ENCODE data around the gene CFAP298.

The CFAP298 gene

DNA sequence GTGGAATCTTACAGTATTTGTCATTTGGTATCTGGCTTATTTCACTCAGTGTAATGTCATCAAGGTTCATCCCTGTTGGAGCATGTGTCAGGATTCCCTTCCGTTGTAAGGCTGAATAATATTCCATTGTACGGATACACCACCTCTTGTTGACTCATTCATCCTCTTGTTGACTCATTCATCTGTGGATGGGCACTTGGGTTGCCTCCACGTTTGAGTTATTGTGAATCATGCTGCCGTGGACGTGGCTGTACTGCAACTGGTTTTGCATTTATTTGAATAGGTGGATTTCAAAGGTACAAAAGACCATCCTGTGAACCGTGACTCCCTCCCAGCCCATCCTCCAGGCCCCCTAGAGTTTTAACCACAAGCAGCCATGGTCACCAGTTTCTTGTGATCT is 15.0 kb downstream of the CFAP298 start:
- no peak for DNase-seq

- no peak for DNase-seq
Observed at GRCh38 chr21:32595431-32595830, 16.7 kb downstream of the CFAP298 start.

- no peak for DNase-seq
Observed at GRCh38 chr21:32593690-32594089, 18.5 kb downstream of the CFAP298 start.

DNA sequence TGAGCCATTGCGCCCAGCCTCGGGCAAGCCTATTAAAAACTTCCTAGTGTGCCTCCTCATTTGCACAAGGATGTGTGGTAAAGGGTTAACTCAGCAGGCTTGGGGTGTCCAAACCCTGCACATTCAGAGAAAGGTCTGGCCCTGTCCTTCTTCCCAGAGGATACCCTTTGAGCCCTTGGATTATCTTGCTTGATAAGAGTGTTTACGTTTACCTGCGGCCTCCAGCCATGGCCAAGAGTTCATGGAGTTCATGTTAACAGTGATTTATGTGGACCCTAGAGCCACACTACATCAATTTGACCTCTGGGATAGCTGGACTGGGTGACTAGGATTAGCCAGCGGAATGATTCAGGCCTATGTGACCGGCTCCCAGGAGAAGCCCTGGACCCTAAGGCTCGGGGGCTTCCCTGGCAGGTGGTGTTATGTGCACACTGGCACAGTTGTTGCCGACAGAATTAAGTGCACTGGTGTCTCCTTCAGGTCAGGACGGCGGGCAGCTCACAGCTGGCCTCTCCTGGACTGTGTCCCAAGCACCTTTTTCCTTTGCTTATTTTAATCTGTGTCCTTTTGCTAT is 19.2 kb downstream of the CFAP298 start:
- no peak for DNase-seq

GRCh38 chr21:32590130-32590529 is 22.0 kb downstream of the CFAP298 start:
- DNase-seq, result no peak

DNA sequence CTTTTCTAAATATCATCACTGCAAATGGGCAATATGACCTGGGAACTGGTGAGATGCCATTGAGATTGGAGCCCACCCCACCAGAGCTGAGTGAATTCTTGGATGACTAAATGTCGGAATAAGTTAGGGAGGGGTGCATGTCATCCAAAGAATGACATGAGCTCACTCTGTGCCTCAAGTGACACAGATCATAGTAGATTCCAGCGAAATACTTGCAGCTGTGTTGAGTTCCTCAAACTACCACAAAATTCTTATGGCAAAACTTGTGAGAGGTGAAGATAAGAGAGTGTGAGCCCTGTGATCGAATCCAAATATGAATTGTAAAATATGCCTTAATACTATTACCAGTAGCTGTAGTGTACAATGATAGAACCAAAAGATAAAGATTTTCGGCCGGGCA is 24.5 kb downstream of the CFAP298 start:
- DNase-seq, result no peak

- no peak for DNase-seq
Observed at GRCh38 chr21:32587120-32587519, 25.1 kb downstream of the CFAP298 start.

GRCh38 chr21:32585970-32586369 is 26.2 kb downstream of the CFAP298 start:
- no peak for DNase-seq

- DNase-seq, result no peak
Observed at GRCh38 chr21:32585042-32585710, 27.0 kb downstream of the CFAP298 start, which contains the start of gene TCP10L. Gene TCP10L (minus strand): TSS chr21:32585523. CDS start chr21:32584304, 1,219 bp downstream.

DNA sequence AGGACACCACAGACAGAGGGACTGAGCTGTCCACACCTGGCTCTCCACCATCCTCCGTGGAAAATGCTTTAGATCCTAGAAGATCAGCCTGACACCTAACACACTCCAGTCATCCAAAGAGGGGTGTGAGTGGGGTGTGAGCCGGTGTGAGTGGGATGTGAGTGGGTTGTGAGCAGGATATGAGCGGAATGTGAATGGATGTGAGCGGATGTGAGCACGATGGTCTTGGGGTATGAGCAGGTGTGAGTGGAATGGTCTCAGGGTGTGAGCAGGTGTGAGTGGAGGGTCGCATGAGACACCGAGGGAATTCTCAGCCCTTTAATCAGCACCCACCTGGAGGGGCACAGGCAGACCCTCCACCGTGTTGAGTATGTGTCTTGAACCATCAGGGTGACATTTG is 27.7 kb downstream of the CFAP298 start:
- no peak for DNase-seq

DNA sequence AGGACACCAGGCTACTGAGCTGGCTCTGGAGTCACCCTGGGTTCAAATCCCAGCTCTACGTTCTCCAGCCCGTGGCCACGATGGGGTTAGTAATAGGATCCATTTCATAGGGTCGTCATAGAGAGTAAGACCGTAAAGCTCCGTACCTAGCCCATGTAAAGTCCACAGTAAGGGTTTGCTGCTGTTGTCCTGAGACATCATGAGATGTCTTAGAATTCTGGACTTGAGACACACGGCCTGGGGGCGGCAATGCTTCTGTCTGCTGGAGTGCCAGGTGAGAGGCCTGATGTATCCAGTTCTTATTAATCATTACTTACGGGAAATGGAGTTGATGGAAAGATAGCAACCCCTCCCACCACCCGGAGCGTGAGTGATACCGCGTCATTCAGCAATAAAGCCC is 30.4 kb downstream of the CFAP298 start:
- DNase-seq, result no peak

DNA sequence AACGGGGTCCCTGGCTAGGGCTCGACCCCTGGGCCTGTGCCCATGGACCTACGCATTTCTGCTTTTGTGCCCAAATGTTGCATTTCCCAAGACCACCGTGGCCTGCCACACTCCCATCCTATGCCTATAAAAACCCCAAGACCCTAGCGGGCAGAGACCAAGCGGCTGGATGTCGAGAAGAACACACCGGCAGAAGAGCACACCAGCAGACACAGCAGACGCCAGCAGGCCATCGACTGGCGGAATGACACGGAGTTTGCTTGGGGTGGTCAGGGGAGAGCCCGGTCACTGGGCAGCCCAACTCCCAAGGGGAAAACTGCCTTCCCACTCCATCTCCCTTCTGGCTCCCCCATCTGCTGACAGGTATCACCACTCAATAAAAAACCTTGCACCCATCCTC is 31.2 kb downstream of the CFAP298 start:
- DNase-seq, result no peak

- no peak for DNase-seq
Observed at GRCh38 chr21:32578107-32578691, 34.0 kb downstream of the CFAP298 start.

GRCh38 chr21:32576011-32576410 is 36.2 kb downstream of the CFAP298 start:
- DNase-seq, result no peak

GRCh38 chr21:32574946-32575925 is 36.9 kb downstream of the CFAP298 start:
- no peak for DNase-seq

GRCh38 chr21:32572574-32573420 is 39.4 kb downstream of the CFAP298 start:
- DNase-seq, result peak; percentile 16

GRCh38 chr21:32570456-32570855 is 41.7 kb downstream of the CFAP298 start:
- DNase-seq, result no peak

GRCh38 chr21:32569261-32570230 is 42.6 kb downstream of the CFAP298 start:
- DNase-seq, result peak; percentile 49

DNA sequence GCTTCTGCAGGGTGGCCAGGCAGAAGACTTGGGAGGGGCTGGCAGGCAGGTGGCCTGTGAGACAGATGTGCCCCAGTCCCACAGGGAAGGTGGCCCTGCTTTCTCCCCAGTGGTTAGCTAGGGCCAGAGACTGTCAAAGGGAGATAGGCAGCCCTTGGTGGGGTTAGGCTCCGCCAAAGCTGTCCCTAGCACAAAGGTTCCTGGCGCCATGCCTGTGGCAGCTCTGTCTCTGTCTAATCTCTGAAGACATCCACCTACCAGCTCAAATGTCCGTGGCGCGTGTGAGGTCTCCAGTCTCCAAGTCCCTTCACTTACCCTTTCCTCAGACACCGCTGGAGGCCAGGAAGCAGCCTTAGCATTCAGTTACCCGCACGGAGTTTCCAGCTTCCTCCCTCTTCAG is 44.6 kb downstream of the CFAP298 start:
- no peak for DNase-seq

DNA sequence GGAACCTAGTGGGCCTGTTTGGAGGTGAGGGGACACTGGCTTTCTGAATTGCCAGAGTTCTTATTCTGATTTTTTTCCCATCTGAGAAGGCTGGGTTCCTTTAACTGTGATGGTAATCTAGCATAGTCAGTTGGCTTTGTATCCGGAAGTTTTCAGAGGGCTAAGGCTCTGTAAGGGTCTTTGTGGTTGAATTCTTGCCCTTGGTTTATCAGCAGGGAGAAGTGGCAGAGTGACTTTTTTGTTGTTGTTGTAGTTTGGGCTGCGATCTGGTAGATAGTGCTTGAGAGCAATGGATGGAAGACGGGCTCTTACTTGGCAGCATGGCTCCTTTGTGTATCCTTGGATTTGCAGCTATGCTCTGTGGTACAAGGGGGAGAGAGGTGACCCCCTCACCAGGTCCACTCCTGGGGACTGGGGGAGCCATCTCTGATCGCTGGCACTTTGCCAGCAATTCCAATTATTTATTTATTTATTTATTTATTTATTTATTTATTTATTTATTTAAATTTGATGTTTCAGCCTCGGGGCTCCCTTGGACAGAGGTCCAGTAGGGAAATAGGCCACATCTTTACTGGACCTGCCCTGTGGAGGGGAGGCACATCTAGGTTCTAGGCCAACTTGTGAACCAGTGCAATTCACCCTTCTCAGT is 45.3 kb downstream of the CFAP298 start:
- no peak for DNase-seq

Measured in NCI-H1417 treated with DMSO at 0.1 percent for 48 hours (cell line).